Measurements from ENCODE around the gene RAB12.
A peak's percentile ranks its signal among the peaks of the same experiment; 100 is the strongest.

RAB12 gene

GRCh38 chr18:8623549-8624106 is 14.4 kb downstream of the RAB12 start:
- no peak for TF ChIP-seq CTCF (conservative IDR thresholded peaks at IDR 0.05; ENCODE audit: low read depth, low read length)
- DNase-seq (ENCODE audit: low read depth), result peak; percentile 39
- no peak overlapping the region for H3K4me3 ChIP-seq (ENCODE audit: low read depth, low read length)

GRCh38 chr18:8625461-8626092 is 16.3 kb downstream of the RAB12 start:
- H3K4me3 ChIP-seq (ENCODE audit: low read depth, low read length), result no peak overlapping the region
- TF ChIP-seq CTCF (conservative IDR thresholded peaks at IDR 0.05; ENCODE audit: low read depth, low read length), result no peak
- no peak for DNase-seq (ENCODE audit: low read depth)

- no peak overlapping the region for H3K4me3 ChIP-seq (ENCODE audit: low read depth, low read length)
- no peak for DNase-seq (ENCODE audit: low read depth)
- no peak for TF ChIP-seq CTCF (conservative IDR thresholded peaks at IDR 0.05; ENCODE audit: low read depth, low read length)
These were observed 17.3 kb downstream of the RAB12 start for GRCh38 chr18:8626414-8627106.

- DNase-seq (ENCODE audit: low read depth), result no peak
- no peak for TF ChIP-seq CTCF (conservative IDR thresholded peaks at IDR 0.05; ENCODE audit: low read depth, low read length)
- no peak overlapping the region for H3K4me3 ChIP-seq (ENCODE audit: low read depth, low read length)
These were observed 17.9 kb downstream of the RAB12 start for GRCh38 chr18:8627107-8627472.

GRCh38 chr18:8627540-8627939 is 18.3 kb downstream of the RAB12 start:
- no peak overlapping the region for H3K4me3 ChIP-seq (ENCODE audit: low read depth, low read length)
- no peak for TF ChIP-seq CTCF (conservative IDR thresholded peaks at IDR 0.05; ENCODE audit: low read depth, low read length)
- DNase-seq (ENCODE audit: low read depth), result no peak

- H3K4me3 ChIP-seq (ENCODE audit: low read depth, low read length), result no peak overlapping the region
- TF ChIP-seq CTCF (conservative IDR thresholded peaks at IDR 0.05; ENCODE audit: low read depth, low read length), result no peak
- DNase-seq (ENCODE audit: low read depth), result no peak
These were observed 20.4 kb downstream of the RAB12 start for GRCh38 chr18:8629602-8630001.

GRCh38 chr18:8630546-8630945 is 21.3 kb downstream of the RAB12 start:
- no peak for DNase-seq (ENCODE audit: low read depth)
- TF ChIP-seq CTCF (conservative IDR thresholded peaks at IDR 0.05; ENCODE audit: low read depth, low read length), result no peak
- no peak overlapping the region for H3K4me3 ChIP-seq (ENCODE audit: low read depth, low read length)
